Cardiac muscle cell (in vitro differentiated cells and primary cell): Measurements from ENCODE around the gene FRMD5. TPM values are rescaled to one million over a fixed set of nuclear protein-coding genes. Genes with fewer than 3 reads are reported as not detected.

Experiments
- DNase-seq, 2 donors: peaks; one replicate each; pipeline versions ENCODE4 v3.0.0 to v3.0.0-alpha.2; 2010 to 2017; ENCODE audit warnings: low read depth in 1 of 2, low spot score in 1 of 2
- H3K27ac ChIP-seq: fragments of 200-600 bp; sonication (generic); 2 replicates; pipeline ENCODE4 v1.5.1; 2016
- H3K27me3 ChIP-seq: fragments of 200-600 bp; sonication (generic); 2 replicates; pipeline ENCODE4 v1.6.0; 2016; ENCODE audit warnings: control low read depth
- H3K36me3 ChIP-seq: fragments of 200-600 bp; sonication (generic); 2 replicates; pipeline ENCODE4 v1.5.1; 2016; ENCODE audit warnings: control low read depth
- H3K4me1 ChIP-seq: fragments of 200-600 bp; sonication (generic); 2 replicates; pipeline ENCODE4 v1.8.1; 2017; ENCODE audit warnings: low read depth, mild to moderate bottlenecking, mixed run types
- H3K4me3 ChIP-seq: fragments of 200-600 bp; sonication (generic); 2 replicates; pipeline ENCODE4 v1.5.1; 2016; ENCODE audit warnings: mild to moderate bottlenecking
- H3K9me3 ChIP-seq: fragments of 200-600 bp; sonication (generic); 2 replicates; pipeline ENCODE4 v1.5.1; 2017; ENCODE audit warnings: low read depth, mild to moderate bottlenecking, control low read depth
- CTCF ChIP-seq: IDR thresholded peaks from 2 replicates; pipeline ENCODE4 v1.5.1; 2012; ENCODE audit warnings: low read depth, mild to moderate bottlenecking, low read length
- polyA plus RNA-seq: library from polyadenylated mRNA; unstranded; fragments of >200 nt; fragmentation: Nextera tagmentation; extraction: Ambion mirVana; gene quantifications from 2 replicates; pipeline ENCODE4 v1.2.1, GENCODE V29; 2016
- total RNA-seq: library from RNA; depleted of rRNA; stranded (reverse); fragments of >200 nt; gene quantifications from 2 replicates; pipeline ENCODE4 v1.2.3, GENCODE V29; 2016

FRMD5 gene
- total and polyA plus RNA-seq, 2 experiments from 2014 or later: 26.8 to 59.7 TPM

- no peak for TF ChIP-seq CTCF
- no peak overlapping the region for H3K27ac ChIP-seq
- no peak overlapping the region for H3K4me3 ChIP-seq
- DNase-seq: no peak
- H3K27me3 ChIP-seq: no peaks in the 10 kb centered on the region
- no peaks in the 10 kb centered on the region for H3K4me1 ChIP-seq
- peaks cover 6% of the 10 kb centered on the region for H3K36me3 ChIP-seq
- H3K9me3 ChIP-seq: no peaks in the 10 kb centered on the region
These were observed 373.6 kb downstream of the FRMD5 start for GRCh38 chr15:43821505-43821904.

Other genes with a start within 250 kb of the FRMD5 start
- 57.8 and 80.8 TPM in 2 replicates for gene GOLM2, start 93.4 kb upstream of the FRMD5 start, total RNA-seq
- gene GOLM2, start 93.4 kb upstream of the FRMD5 start, polyA plus RNA-seq: 45.6 and 47.8 TPM in 2 replicates
- 46.6 and 79.8 TPM in 2 replicates for gene CTDSPL2, start 232.4 kb upstream of the FRMD5 start, total RNA-seq
- 23.4 and 37.5 TPM in 2 replicates for gene CTDSPL2, start 232.4 kb upstream of the FRMD5 start, polyA plus RNA-seq